Keratinocyte (primary cell): ENCODE data around the gene CIPC.

ENCODE experiments used
- CTCF ChIP-seq, 3 experiments: IDR thresholded peaks in 1 of 3; conservative IDR thresholded peaks in 1 of 3; optimal IDR thresholded peaks in 1 of 3; 2 replicates in 2 of 3; 3 replicates in 1 of 3; pipeline versions ENCODE3 to v1.5.1; 2011; ENCODE audit warnings: low read length in 3 of 3, mild to moderate bottlenecking in 3 of 3, moderate library complexity in 2 of 3, control low read depth in 1 of 3, inconsistent platforms in 1 of 3; ENCODE audit not compliant: insufficient read depth in 2 of 3; ENCODE audit errors: extremely low read depth in 1 of 3
- EZH2 ChIP-seq: IDR thresholded peaks from one replicate; pipeline ENCODE4 v1.6.1; 2012; ENCODE audit warnings: inconsistent platforms, mild to moderate bottlenecking, low read length, moderate library complexity

- TF ChIP-seq CTCF (optimal IDR thresholded peaks at IDR 0.05 in 1 of 3, IDR thresholded peaks at IDR 0.05 in 1 of 3, conservative IDR thresholded peaks at IDR 0.05 in 1 of 3; ENCODE audit: extremely low read depth in 1 of 3, insufficient read depth in 2 of 3, low read length in 3 of 3), result no peak
- peak; percentile 20 for TF ChIP-seq EZH2
These were observed 41.0 kb downstream of the CIPC start for GRCh38 chr14:77139022-77139421.
